HG03565 (cell line): ENCODE results near the gene OR4M2.
"Not testable (repeated sequence)": the region's sequence is repeated elsewhere in the genome, so short reads cannot be mapped to it uniquely, and the experiment has no call there.

Experiments used
- ATAC-seq: cut with Tn5 transposase; IDR thresholded peaks from one replicate; pipeline ENCODE4 v1.9.1; 2021; ENCODE audit warnings: mild to moderate bottlenecking, moderate library complexity; ENCODE audit not compliant: unreplicated experiment

Gene OR4M2

DNA sequence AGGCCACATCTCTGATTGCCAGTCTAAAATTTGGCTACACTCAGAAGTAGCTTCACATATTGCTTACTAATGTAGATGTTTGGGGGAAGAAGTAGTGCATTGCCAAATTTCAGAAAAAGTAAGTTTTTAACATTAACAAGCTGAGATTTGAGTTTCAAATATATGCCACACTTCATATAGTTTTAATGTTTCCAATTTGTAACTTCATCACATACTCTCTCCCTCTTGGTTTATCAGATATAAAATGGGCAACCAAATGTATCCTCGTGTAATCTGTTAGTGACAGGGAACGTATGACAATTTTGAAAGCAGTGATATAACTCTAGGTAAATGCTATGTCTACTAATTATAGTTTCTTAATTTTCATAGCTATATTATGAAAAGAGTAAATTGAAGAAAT lies at the start of gene OR4M2:
Gene OR4M2, plus strand, starts transcription at position 301 of the 400 bp plus-strand sequence. Its CDS starts 98 bp downstream, at position 399.
- ATAC-seq: not testable (repeated sequence)

DNA sequence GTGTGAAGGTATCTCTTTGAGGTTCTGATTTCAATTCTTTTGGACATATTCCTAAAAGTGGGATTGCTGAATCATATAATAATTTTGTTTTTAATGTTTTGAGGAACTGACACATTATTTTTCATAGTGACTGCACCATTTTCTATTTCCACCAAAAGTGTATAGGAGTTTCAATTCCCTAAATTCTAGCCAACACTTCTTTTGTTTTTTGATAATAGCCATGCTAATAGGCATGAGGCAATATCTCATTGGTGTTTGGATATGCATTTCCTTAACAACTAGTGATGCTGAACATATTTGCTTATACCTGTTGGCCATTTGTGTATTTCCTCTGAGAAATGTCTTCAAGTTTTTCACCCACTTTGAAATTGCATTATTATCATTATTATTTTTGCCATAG lies 11.1 kb upstream of the OR4M2 start:
- ATAC-seq: not testable (repeated sequence)

- not testable (repeated sequence) for ATAC-seq
Measured at GRCh38 chr15:22081386-22081785, 1.1 kb downstream of the OR4M2 start.

DNA sequence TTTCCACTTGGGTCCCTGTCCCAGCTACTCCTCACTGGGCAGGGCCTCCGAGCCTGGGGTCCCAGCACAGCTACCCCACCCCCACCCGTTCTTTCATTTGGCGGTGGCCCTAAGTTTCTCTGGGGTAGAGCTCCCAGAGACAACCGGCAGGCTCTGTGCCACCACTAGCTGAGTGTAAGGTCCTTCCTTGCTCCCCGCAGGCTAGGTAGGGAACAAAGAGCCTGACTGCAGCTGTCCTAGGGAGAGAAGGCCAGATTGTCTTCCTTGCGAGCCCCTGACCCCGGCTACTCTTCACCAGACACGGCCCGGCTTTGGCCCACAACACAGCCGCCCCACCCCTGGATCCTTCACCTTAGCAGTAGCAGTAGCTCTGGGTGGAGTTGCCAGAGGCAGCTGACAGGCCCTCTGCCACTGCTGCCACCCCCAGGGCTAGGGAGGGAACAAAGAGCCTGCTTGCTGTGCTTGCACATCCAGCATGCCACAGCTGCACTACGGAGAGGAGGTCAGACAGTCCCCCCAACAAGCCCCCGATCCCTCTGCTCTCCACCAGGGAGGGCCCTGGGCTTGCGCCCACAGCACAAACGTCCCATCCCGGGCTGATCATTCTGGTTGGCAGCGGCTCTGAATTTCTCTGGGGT lies 18.4 kb downstream of the OR4M2 start:
- ATAC-seq: peak; percentile 16

DNA sequence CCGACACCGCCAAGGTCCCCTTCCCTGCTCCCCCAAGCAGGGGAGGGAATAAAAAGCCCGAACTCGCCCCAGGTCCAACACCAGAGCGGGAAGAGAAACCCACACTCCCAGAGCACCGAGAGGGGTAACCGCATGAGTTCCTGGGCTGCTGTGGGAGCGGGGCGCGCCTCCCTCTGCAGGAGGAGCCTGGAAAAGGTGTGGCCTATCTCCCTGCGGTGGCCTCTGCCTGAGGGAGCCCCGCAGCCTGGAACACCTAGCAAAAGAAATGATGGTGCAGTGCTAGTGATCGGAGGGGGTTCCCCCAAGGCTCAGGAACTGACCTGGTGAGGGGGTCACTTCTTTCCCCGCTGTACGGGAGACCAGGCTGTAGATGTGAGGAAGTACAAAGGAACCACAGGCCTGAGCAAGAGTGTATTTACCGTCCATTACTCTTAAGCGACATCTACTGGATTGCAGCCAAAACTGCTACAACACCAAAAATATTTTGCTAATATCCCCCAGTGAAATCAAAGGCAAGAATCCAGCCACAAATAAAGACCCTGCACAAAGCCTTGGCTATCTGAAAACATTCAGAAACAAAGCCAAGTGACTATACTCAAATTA lies 19.1 kb downstream of the OR4M2 start:
- ATAC-seq: peak; percentile 82

DNA sequence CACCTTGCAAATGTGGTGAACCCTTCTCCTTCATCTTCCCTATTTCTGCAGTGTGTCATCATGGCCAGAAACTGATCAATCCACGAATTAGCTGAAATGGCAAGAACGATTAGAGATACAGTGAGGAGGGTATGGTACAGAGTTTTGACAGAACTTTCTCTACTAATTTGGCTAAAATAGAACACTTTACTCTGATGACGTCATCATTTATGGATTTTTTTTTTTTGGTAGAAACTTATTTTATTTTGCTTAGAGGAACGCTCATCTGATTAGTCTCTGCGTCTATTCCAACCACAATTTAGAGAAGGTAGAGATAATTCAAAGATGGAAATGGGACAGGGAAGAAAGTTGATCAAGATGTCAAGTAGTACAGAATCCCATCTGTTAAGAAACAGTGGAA lies 41.7 kb downstream of the OR4M2 start:
- not testable (repeated sequence) for ATAC-seq
